Fibroblast of mammary gland (primary cell): ENCODE results near the gene TMEM266.

ENCODE experiments used
- DNase-seq: peaks from one replicate; pipeline ENCODE4 v3.0.0-alpha.2; 2010; ENCODE audit warnings: low read depth
- H3K4me3 ChIP-seq: 2 replicates; pipeline ENCODE4 v1.5.1; 2011; ENCODE audit warnings: low read depth, mild to moderate bottlenecking, low read length, moderate library complexity; ENCODE audit not compliant: control insufficient read depth
- TF ChIP-seq, protein P1 (sequence below): conservative IDR thresholded peaks from 2 replicates; pipeline ENCODE4 v1.5.1; 2011; ENCODE audit warnings: low read depth, low read length, inconsistent platforms; ENCODE audit not compliant: control insufficient read depth, insufficient read depth

The TMEM266 gene

DNA sequence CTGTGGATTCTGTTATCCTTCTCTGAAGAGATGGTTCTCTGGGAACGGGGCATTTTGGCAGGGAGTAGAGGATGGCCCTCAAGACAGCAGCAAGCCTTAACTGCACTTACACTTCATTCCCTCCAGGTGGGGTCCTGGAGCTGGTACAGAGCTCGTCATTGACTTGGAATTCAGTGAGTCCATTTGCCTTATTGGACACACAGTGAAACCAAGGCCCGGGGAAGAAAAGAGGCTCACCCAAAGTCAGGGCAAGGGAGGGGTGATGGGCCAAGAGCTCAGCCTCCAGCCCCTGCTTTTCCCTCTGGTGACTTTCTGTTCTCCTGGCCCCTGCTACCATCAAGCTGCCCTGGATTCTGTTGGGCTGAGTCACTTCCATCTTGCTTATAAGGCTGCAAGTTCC lies 125.9 kb downstream of the TMEM266 start:
- no peak overlapping the region for H3K4me3 ChIP-seq
- peak; percentile 84 for DNase-seq
- TF ChIP-seq, protein P1, sequence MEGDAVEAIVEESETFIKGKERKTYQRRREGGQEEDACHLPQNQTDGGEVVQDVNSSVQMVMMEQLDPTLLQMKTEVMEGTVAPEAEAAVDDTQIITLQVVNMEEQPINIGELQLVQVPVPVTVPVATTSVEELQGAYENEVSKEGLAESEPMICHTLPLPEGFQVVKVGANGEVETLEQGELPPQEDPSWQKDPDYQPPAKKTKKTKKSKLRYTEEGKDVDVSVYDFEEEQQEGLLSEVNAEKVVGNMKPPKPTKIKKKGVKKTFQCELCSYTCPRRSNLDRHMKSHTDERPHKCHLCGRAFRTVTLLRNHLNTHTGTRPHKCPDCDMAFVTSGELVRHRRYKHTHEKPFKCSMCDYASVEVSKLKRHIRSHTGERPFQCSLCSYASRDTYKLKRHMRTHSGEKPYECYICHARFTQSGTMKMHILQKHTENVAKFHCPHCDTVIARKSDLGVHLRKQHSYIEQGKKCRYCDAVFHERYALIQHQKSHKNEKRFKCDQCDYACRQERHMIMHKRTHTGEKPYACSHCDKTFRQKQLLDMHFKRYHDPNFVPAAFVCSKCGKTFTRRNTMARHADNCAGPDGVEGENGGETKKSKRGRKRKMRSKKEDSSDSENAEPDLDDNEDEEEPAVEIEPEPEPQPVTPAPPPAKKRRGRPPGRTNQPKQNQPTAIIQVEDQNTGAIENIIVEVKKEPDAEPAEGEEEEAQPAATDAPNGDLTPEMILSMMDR: peak; percentile 73

GRCh38 chr15:76187163-76187562 lies 127.4 kb downstream of the TMEM266 start:
- DNase-seq: no peak
- no peak overlapping the region for H3K4me3 ChIP-seq
- TF ChIP-seq, protein P1: no peak

DNA sequence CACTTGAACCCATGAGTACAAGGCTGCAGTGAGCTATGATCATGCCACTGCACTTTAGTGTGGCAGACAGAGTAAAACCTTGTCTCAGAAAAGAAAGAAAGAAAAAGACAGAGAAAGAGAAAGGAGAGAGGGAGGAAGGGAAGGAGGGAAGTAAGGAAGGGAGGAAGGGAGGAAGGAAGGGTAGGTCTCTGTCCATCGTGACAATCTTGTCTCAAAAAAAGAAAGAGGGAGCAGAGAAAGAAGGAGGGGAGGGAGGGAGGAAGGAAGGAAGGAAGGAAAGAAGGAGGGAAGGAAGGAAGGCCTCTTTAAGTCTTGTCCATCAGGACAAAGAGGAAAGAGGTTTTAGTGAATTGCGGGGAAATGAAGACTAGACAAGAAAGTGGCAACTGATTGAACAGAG lies 129.3 kb downstream of the TMEM266 start:
- DNase-seq: no peak
- TF ChIP-seq, protein P1: no peak

GRCh38 chr15:76190070-76190564 lies 130.3 kb downstream of the TMEM266 start:
- no peak overlapping the region for H3K4me3 ChIP-seq
- TF ChIP-seq, protein P1: no peak

More for the DNA sequence above, 129.3 kb downstream of the TMEM266 start:
- H3K4me3 ChIP-seq: no peak overlapping the region

GRCh38 chr15:76190751-76191538 lies 131.2 kb downstream of the TMEM266 start:
- H3K4me3 ChIP-seq: no peak overlapping the region

More at GRCh38 chr15:76190070-76190564, 130.3 kb downstream of the TMEM266 start:
- DNase-seq: no peak

DNA sequence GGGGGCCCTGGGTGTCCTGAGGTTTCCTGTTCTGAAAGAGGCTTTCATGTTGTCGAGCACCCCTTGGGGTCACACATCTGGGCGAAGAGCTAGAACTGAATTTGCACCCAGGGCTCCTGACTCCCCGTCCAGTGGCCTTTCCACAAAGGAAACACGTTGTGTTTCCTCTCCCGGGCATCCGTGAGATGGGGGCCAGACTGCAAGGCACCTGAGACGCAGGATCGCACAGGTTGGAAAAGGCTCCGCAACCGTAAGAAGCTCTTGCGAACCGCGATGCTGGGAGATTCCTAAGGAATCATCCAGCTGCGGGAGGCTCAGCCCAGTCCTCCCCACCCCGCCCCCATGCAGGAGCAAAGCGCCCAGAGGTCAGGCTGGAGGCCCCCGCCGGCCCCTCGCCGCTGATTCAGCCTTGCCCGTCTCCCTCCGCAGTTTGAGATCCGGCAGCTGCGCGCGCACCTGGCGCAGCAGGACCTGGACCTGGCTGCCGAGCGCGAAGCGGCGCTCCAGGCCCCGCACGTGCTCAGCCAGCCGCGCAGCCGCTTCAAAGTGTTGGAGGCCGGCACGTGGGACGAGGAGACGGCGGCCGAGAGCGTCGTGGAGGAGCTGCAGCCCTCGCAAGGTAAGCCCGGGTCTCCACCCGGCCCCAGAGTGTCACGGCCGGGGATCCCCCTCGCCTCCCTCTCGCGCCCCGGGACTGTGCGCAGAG lies 131.9 kb downstream of the TMEM266 start:
- no peak for DNase-seq
- no peak overlapping the region for H3K4me3 ChIP-seq
- TF ChIP-seq, protein P1: no peak

More at GRCh38 chr15:76190751-76191538, 131.2 kb downstream of the TMEM266 start:
- TF ChIP-seq, protein P1: peak; percentile 76
- peak; percentile 69 for DNase-seq
